ENCODE data around the gene NOTCH2.
"Not testable (repeated sequence)": the region's sequence is repeated elsewhere in the genome, so short reads cannot be mapped to it uniquely, and the experiment has no call there.

Gene NOTCH2

DNA sequence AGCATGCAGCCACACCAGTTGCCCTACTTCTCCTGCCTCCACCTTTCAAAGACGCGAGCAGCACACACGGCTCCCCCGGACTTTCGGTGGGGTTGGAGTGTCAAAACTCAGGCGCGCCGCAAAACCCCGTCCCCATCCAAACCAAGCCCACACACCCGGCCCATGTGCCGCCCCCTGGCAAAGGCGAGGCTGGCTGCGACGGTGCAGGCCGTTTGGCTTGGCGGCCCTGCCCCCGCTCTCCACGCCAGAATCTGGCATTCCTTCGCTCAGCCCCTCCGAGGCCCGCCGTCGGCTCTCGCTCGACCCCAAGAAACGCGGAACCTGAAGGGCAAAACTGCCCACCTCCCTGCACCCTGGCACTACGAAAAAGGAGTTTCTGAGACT is 787 bp downstream of the NOTCH2 start:
- not testable (repeated sequence) for DNase-seq (ENCODE audit: low spot score)

- DNase-seq (ENCODE audit: low spot score), result not testable (repeated sequence)
These were observed 21.3 kb downstream of the NOTCH2 start for GRCh38 chr1:120048208-120048607.

DNA sequence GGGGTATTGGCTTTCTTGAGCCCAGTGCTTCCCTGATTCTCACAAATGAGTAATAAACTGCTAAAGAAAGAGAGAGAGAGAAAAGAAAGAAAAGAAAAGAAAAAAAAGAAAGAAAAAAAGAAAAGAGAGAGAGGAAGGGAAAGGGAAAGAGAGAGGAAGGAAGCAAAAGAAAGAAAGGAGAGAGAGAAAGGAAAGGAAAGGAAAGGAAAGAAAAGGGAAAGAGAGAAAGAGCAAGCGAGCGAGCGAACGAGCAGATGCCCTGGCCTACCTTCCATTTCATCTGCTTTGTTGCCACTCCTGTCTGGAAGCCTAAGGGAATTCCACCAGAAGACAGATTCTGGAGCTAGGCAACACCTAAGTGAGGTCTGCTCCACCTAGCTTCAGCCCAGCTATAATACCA is 27.7 kb downstream of the NOTCH2 start:
- not testable (repeated sequence) for DNase-seq (ENCODE audit: low spot score)

DNA sequence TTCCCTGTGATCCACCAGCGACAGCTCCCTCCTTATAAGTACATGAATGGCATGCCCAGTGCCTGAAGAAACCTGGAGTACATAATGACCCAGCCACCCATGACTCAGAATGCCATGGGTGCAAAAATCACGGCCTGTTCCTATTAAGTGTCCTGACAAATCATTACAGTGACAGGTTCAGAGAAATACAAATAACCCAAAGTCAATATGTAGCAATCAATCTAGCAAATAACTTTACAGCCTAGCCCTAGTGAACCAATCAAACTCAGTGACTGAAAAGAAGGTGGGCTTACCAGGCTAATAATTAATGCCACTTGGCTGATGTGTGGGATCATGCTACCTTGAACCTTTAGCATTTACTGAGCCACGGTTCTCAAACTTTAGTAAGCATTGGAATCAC is 37.2 kb downstream of the NOTCH2 start:
- not testable (repeated sequence) for DNase-seq (ENCODE audit: low spot score)

- not testable (repeated sequence) for DNase-seq (ENCODE audit: low spot score)
These were observed 45.7 kb downstream of the NOTCH2 start for GRCh38 chr1:120023791-120024190.

- not testable (repeated sequence) for DNase-seq (ENCODE audit: low spot score)
These were observed 54.5 kb downstream of the NOTCH2 start for GRCh38 chr1:120014978-120015377.

- DNase-seq (ENCODE audit: low spot score), result not testable (repeated sequence)
These were observed 61.1 kb downstream of the NOTCH2 start for GRCh38 chr1:120008320-120008719.

- DNase-seq (ENCODE audit: low spot score), result not testable (repeated sequence)
These were observed 61.6 kb downstream of the NOTCH2 start for GRCh38 chr1:120007850-120008249.

GRCh38 chr1:120001035-120001434 is 68.4 kb downstream of the NOTCH2 start:
- DNase-seq (ENCODE audit: low spot score), result not testable (repeated sequence)

GRCh38 chr1:119996731-119997312 is 72.6 kb downstream of the NOTCH2 start:
- not testable (repeated sequence) for DNase-seq (ENCODE audit: low spot score)

DNA sequence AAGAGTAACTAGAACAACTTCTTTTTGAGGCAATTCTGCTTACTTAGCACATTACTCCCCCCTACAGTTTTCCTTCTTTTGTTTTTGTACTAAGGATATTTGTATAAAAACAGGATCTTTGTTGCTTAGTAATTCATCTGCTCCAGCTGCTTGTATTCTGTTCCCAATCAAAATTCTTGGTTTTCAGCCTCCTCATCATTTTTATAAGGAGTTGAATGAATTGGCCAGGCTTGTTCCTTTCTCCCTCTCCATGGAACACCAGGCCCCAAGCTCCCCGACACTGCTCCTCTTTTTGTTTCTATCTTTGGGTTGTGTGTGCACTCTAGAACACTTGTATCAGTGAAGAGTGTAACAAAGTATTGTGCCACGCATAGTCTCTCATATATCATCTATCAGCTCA is 73.5 kb downstream of the NOTCH2 start:
- not testable (repeated sequence) for DNase-seq (ENCODE audit: low spot score)

- DNase-seq (ENCODE audit: low spot score), result no peak
These were observed 81.0 kb downstream of the NOTCH2 start for GRCh38 chr1:119988306-119989062.

DNA sequence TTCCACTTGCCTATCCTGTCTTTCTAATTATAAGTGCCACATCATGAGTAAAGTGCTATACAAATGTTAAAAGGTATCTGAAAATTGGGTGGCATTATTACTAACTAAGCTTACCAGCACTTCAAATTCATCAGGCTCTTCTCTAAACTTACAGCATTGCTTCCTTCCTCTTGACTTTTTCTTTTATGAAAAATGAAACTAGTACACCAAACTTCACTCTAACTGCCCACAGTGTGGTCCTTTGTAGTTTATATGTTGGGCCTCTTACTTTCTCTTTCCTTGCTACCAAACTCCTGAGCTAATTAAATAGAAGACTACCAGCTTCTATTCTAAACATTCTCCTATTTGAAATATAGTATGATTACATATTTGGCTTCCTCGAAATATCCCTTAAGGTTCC is 81.8 kb downstream of the NOTCH2 start:
- no peak for DNase-seq (ENCODE audit: low spot score)

DNA sequence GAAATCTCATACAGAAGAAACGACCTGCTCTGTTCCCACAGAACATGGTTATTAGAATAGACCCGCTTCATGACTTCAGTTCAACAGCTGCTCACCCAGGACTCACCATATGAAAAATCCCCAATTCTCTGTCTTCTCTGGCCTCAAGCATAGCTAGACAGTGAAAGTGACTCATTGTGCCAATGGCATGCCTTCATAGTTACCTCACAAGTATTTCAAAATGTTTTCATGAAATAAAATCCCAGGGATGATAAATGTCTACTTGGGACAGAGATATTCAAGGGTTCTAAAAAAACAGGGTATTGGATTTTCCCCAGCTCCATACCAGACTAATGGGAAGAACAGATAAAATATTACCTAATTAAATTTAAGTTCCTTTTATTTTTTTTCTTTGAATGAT is 82.3 kb downstream of the NOTCH2 start:
- DNase-seq (ENCODE audit: low spot score), result no peak

DNA sequence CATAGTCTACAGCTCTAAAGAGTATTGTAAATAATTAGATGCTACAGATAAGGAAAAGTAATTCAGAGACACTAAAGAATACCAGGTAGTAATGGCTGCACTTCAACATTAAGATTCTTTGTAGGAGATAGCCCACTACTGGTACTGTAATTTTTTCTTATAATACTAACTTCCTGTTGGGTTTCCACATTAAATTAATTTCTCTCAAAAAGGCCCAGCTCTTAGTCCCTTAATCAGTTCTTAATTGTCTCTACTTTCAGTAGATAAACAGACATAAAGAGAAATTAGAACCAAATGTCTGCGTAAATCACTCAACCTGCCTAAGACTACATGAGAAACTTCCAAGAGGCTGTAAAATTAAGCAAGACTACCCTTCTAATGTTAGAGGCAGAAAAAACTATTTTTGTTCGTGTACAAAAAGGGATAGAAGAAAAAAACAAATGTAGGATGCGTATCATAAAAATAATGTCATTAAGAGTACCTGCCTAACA is 83.4 kb downstream of the NOTCH2 start:
- no peak for DNase-seq (ENCODE audit: low spot score)

DNA sequence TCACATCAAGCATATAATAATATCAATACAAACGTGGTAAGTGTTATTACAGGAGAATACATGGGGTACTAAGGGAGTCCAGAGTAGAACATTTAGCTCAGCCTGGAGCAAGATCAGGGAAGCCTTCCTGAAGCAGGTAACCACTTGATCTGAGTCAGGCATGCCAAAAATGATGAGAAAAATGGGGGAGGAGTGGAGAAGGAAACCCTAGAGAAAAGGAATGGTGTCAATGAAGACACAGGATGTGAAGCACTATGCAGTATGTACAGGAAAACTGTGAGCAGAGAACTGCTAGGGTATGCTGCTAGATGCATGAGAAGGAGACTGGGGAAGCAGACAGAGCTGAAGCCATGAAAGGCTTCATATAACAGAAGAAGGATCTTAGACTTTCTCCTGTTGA is 84.7 kb downstream of the NOTCH2 start:
- DNase-seq (ENCODE audit: low spot score), result no peak

- no peak for DNase-seq (ENCODE audit: low spot score)
These were observed 87.3 kb downstream of the NOTCH2 start for GRCh38 chr1:119981986-119982815.

DNA sequence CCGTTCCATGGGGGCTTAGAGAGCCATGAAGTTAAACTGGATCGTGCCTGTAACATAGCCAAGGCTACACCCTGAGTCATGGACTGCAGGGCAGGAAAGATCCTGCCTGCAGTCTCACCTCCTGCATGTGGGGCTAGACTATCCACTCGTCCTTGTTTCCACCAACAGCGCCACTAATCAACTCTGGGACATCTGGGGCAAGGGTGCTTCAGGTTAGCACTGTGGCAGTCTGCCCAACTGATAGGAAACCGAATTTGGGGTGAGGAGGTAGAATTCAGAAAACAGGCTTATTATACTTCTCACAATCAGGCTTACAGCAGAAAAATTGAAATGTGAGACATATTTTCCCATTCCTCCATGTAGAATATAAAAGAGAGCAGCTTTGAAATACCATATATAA is 88.0 kb downstream of the NOTCH2 start:
- DNase-seq (ENCODE audit: low spot score), result no peak

- peak; percentile 32 for DNase-seq (ENCODE audit: low spot score)
These were observed 91.4 kb downstream of the NOTCH2 start for GRCh38 chr1:119978018-119978505.

DNA sequence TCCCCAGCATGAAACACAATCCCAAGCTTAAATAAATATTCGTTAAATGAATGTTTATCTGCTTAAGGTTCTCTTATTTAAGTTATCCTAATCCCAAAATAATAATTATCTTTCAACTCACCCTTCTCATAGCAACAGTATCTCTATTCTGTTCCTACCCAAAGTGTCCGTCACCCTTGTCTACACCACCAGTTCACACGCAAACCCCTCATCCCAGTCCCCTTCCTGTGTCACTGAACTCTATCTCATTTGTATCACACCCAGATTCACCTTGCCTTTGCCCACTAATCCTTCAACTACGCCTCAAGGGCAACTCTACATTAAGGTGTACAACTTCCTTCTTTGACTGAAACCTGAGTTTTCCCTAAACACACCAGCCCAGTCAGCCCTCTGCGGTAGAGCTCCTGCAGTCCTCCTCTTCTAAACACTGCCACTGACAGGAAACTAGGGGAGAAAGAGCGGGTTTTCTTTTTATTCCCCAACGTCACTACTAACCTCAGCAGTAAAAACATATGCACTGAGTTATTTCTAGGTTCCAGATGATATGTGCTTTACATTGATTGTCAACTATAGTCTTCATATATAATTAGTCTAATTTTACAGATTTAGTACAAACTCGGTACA is 92.2 kb downstream of the NOTCH2 start:
- DNase-seq (ENCODE audit: low spot score), result not testable (repeated sequence)

DNA sequence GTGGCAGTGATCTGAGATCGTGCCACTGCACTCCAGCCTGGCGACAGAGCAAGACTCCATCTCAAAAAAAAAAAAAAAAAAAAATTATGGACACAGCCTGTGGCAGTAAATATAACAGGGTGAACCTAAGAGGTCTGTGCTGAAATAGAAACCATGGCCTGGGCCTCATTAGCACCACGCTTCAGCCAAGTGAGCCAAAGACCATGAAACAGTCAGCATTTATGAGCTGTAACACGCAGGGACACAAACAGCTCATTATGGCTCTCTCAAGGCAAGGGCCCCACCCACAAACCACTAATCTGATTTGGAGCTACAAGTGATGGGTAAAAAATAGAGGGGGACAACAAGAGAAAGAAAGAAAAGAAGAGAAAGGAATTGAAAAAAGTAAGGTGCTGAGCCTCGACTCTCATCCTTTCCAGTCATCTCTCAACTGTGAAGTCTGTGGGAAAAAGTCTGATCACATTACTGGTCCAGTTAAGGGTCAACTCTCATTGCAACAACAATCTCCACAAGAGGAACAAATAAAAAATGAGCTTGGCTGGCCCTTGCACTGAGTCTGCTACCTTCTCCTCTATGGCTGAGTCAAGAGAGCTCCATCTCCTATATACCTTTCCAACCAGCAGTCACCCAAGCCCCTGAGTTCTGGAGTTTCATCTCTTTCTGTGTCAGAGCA is 93.7 kb downstream of the NOTCH2 start:
- DNase-seq (ENCODE audit: low spot score), result not testable (repeated sequence)

All from globus pallidus (tissue), 1 donor.